Measurements from ENCODE around the gene GID8. TPM values are rescaled to one million over a fixed set of nuclear protein-coding genes. Genes with fewer than 3 reads are reported as not detected.

Gene GID8
- total and polyA plus RNA-seq, 2 donors = 24.0 to 25.7 TPM

GRCh38 chr20:62907384-62908317 lies 30.3 kb upstream of the GID8 start:
- DNase-seq (ENCODE audit: low read depth in 6 of 9, low spot score in 9 of 9) = peak in 1 of 9 donors; percentile 52
- Histone ChIP-seq H3K27me3 (ENCODE audit: control insufficient read depth in 2 of 2, insufficient read depth in 1 of 2, low read length in 1 of 2) (no peaks in the 10 kb centered on the region), H3K9me3 (ENCODE audit: control insufficient read depth in 2 of 2, insufficient read depth in 1 of 2, low read length in 1 of 2) (no peaks in the 10 kb centered on the region), H3K36me3 (ENCODE audit: control insufficient read depth in 2 of 2, insufficient read depth in 2 of 2, low read length in 1 of 2) (peaks cover 96 to 98% of the 10 kb centered on the region in 2 donors), H3K4me1 (ENCODE audit: control insufficient read depth in 2 of 2, insufficient read depth in 2 of 2, low read length in 2 of 2) (peaks cover 0 to 3% of the 10 kb centered on the region in 2 donors), H3K27ac (ENCODE audit: low read depth in 1 of 2, low read length in 1 of 2) (no peak overlapping the region), H3K4me3 (ENCODE audit: low read length in 2 of 2) (no peak overlapping the region)
- 80% methylated on average over 16 of the region's 16 CpGs for WGBS

GRCh38 chr20:62908971-62909791 lies 28.8 kb upstream of the GID8 start:
- no peak overlapping the region for H3K27ac ChIP-seq (ENCODE audit: low read depth in 1 of 2, low read length in 1 of 2)
- peaks cover 94 to 96% of the 10 kb centered on the region in 2 donors for H3K36me3 ChIP-seq (ENCODE audit: control insufficient read depth in 2 of 2, insufficient read depth in 2 of 2, low read length in 1 of 2)
- no peak overlapping the region for H3K4me3 ChIP-seq (ENCODE audit: low read length in 2 of 2)
- H3K9me3 ChIP-seq (ENCODE audit: control insufficient read depth in 2 of 2, insufficient read depth in 1 of 2, low read length in 1 of 2) = no peaks in the 10 kb centered on the region
- H3K4me1 ChIP-seq (ENCODE audit: control insufficient read depth in 2 of 2, insufficient read depth in 2 of 2, low read length in 2 of 2) = peaks cover 0 to 5% of the 10 kb centered on the region in 2 donors
- no peak for DNase-seq (ENCODE audit: low read depth in 6 of 9, low spot score in 9 of 9)
- H3K27me3 ChIP-seq (ENCODE audit: control insufficient read depth in 2 of 2, insufficient read depth in 1 of 2, low read length in 1 of 2) = no peaks in the 10 kb centered on the region
- 81% methylated on average over 18 of the region's 18 CpGs for WGBS

GRCh38 chr20:62910217-62910766 lies 27.7 kb upstream of the GID8 start:
- Histone ChIP-seq H3K4me3 (ENCODE audit: low read length in 2 of 2) (no peak overlapping the region), H3K27me3 (ENCODE audit: control insufficient read depth in 2 of 2, insufficient read depth in 1 of 2, low read length in 1 of 2) (no peaks in the 10 kb centered on the region), H3K4me1 (ENCODE audit: control insufficient read depth in 2 of 2, insufficient read depth in 2 of 2, low read length in 2 of 2) (peaks cover 4 to 16% of the 10 kb centered on the region in 2 donors), H3K36me3 (ENCODE audit: control insufficient read depth in 2 of 2, insufficient read depth in 2 of 2, low read length in 1 of 2) (peaks cover 87 to 89% of the 10 kb centered on the region in 2 donors), H3K9me3 (ENCODE audit: control insufficient read depth in 2 of 2, insufficient read depth in 1 of 2, low read length in 1 of 2) (no peaks in the 10 kb centered on the region), H3K27ac (ENCODE audit: low read depth in 1 of 2, low read length in 1 of 2) (no peak overlapping the region)
- WGBS = 97% methylated on average over 11 of the region's 11 CpGs
- DNase-seq (ENCODE audit: low read depth in 6 of 9, low spot score in 9 of 9) = no peak

- Histone ChIP-seq H3K4me3 (ENCODE audit: low read length in 2 of 2) (no peak overlapping the region), H3K36me3 (ENCODE audit: control insufficient read depth in 2 of 2, insufficient read depth in 2 of 2, low read length in 1 of 2) (peaks cover 80 to 83% of the 10 kb centered on the region in 2 donors), H3K27ac (ENCODE audit: low read depth in 1 of 2, low read length in 1 of 2) (no peak overlapping the region), H3K4me1 (ENCODE audit: control insufficient read depth in 2 of 2, insufficient read depth in 2 of 2, low read length in 2 of 2) (peaks cover 8 to 19% of the 10 kb centered on the region in 2 donors), H3K9me3 (ENCODE audit: control insufficient read depth in 2 of 2, insufficient read depth in 1 of 2, low read length in 1 of 2) (no peaks in the 10 kb centered on the region), H3K27me3 (ENCODE audit: control insufficient read depth in 2 of 2, insufficient read depth in 1 of 2, low read length in 1 of 2) (no peaks in the 10 kb centered on the region)
- 98% methylated on average over 45 of the region's 45 CpGs for WGBS
- DNase-seq (ENCODE audit: low read depth in 6 of 9, low spot score in 9 of 9) = no peak
Measured at GRCh38 chr20:62910777-62911497, 27.0 kb upstream of the GID8 start.

GRCh38 chr20:62911701-62912280 lies 26.2 kb upstream of the GID8 start:
- H3K4me1 ChIP-seq (ENCODE audit: control insufficient read depth in 2 of 2, insufficient read depth in 2 of 2, low read length in 2 of 2) = peaks cover 11 to 26% of the 10 kb centered on the region in 2 donors
- no peaks in the 10 kb centered on the region for H3K9me3 ChIP-seq (ENCODE audit: control insufficient read depth in 2 of 2, insufficient read depth in 1 of 2, low read length in 1 of 2)
- no peak for DNase-seq (ENCODE audit: low read depth in 6 of 9, low spot score in 9 of 9)
- H3K36me3 ChIP-seq (ENCODE audit: control insufficient read depth in 2 of 2, insufficient read depth in 2 of 2, low read length in 1 of 2) = peaks cover 72 to 74% of the 10 kb centered on the region in 2 donors
- WGBS = 96% methylated on average over 10 of the region's 10 CpGs
- H3K27me3 ChIP-seq (ENCODE audit: control insufficient read depth in 2 of 2, insufficient read depth in 1 of 2, low read length in 1 of 2) = no peaks in the 10 kb centered on the region
- H3K27ac ChIP-seq (ENCODE audit: low read depth in 1 of 2, low read length in 1 of 2) = no peak overlapping the region
- no peak overlapping the region for H3K4me3 ChIP-seq (ENCODE audit: low read length in 2 of 2)

- no peaks in the 10 kb centered on the region for H3K27me3 ChIP-seq (ENCODE audit: control insufficient read depth in 2 of 2, insufficient read depth in 1 of 2, low read length in 1 of 2)
- peaks cover 58 to 61% of the 10 kb centered on the region in 2 donors for H3K36me3 ChIP-seq (ENCODE audit: control insufficient read depth in 2 of 2, insufficient read depth in 2 of 2, low read length in 1 of 2)
- DNase-seq (ENCODE audit: low read depth in 6 of 9, low spot score in 9 of 9) = no peak
- H3K4me3 ChIP-seq (ENCODE audit: low read length in 2 of 2) = no peak overlapping the region
- no peak overlapping the region for H3K27ac ChIP-seq (ENCODE audit: low read depth in 1 of 2, low read length in 1 of 2)
- no peaks in the 10 kb centered on the region for H3K9me3 ChIP-seq (ENCODE audit: control insufficient read depth in 2 of 2, insufficient read depth in 1 of 2, low read length in 1 of 2)
- peaks cover 24 to 40% of the 10 kb centered on the region in 2 donors for H3K4me1 ChIP-seq (ENCODE audit: control insufficient read depth in 2 of 2, insufficient read depth in 2 of 2, low read length in 2 of 2)
- WGBS = 96% methylated on average over 7 of the region's 7 CpGs
Measured at GRCh38 chr20:62913043-62913630, 24.8 kb upstream of the GID8 start.

- DNase-seq (ENCODE audit: low read depth in 6 of 9, low spot score in 9 of 9) = no peak
- peaks cover 33 to 47% of the 10 kb centered on the region in 2 donors for H3K4me1 ChIP-seq (ENCODE audit: control insufficient read depth in 2 of 2, insufficient read depth in 2 of 2, low read length in 2 of 2)
- 97% methylated on average over 9 of the region's 9 CpGs for WGBS
- no peaks in the 10 kb centered on the region for H3K27me3 ChIP-seq (ENCODE audit: control insufficient read depth in 2 of 2, insufficient read depth in 1 of 2, low read length in 1 of 2)
- no peaks in the 10 kb centered on the region for H3K9me3 ChIP-seq (ENCODE audit: control insufficient read depth in 2 of 2, insufficient read depth in 1 of 2, low read length in 1 of 2)
- peak overlapping the region in 1 of 2 donors; percentile 8 for H3K27ac ChIP-seq (ENCODE audit: low read depth in 1 of 2, low read length in 1 of 2)
- peaks cover 45 to 48% of the 10 kb centered on the region in 2 donors for H3K36me3 ChIP-seq (ENCODE audit: control insufficient read depth in 2 of 2, insufficient read depth in 2 of 2, low read length in 1 of 2)
- no peak overlapping the region for H3K4me3 ChIP-seq (ENCODE audit: low read length in 2 of 2)
Measured at GRCh38 chr20:62914436-62914835, 23.5 kb upstream of the GID8 start.

- Histone ChIP-seq H3K4me3 (ENCODE audit: low read length in 2 of 2) (no peak overlapping the region), H3K27me3 (ENCODE audit: control insufficient read depth in 2 of 2, insufficient read depth in 1 of 2, low read length in 1 of 2) (no peaks in the 10 kb centered on the region), H3K36me3 (ENCODE audit: control insufficient read depth in 2 of 2, insufficient read depth in 2 of 2, low read length in 1 of 2) (peaks cover 39 to 42% of the 10 kb centered on the region in 2 donors), H3K27ac (ENCODE audit: low read depth in 1 of 2, low read length in 1 of 2) (peak overlapping the region; percentile 23 to 37), H3K9me3 (ENCODE audit: control insufficient read depth in 2 of 2, insufficient read depth in 1 of 2, low read length in 1 of 2) (no peaks in the 10 kb centered on the region), H3K4me1 (ENCODE audit: control insufficient read depth in 2 of 2, insufficient read depth in 2 of 2, low read length in 2 of 2) (peaks cover 39 to 53% of the 10 kb centered on the region in 2 donors)
- peak in 2 of 9 donors; percentile 37 to 70 for DNase-seq (ENCODE audit: low read depth in 6 of 9, low spot score in 9 of 9)
- WGBS = 47% methylated on average over 8 of the region's 8 CpGs
Measured at GRCh38 chr20:62914970-62915457, 22.9 kb upstream of the GID8 start.
